ENCODE results near the gene ECE1.
A peak's percentile ranks its signal among the peaks of the same experiment; 100 is the strongest.

Gene ECE1

GRCh38 chr1:21266119-21266774 lies 24.0 kb downstream of the ECE1 start:
- DNase-seq, result no peak

- no peak for DNase-seq
Observed at GRCh38 chr1:21265644-21266043, 24.6 kb downstream of the ECE1 start.

- no peak for DNase-seq
Observed at GRCh38 chr1:21264898-21265297, 25.4 kb downstream of the ECE1 start.

- no peak for DNase-seq
Observed at GRCh38 chr1:21263653-21264225, 26.5 kb downstream of the ECE1 start.

GRCh38 chr1:21263052-21263429 lies 27.2 kb downstream of the ECE1 start:
- DNase-seq, result no peak

- DNase-seq, result no peak
Observed at GRCh38 chr1:21262293-21263051, 27.8 kb downstream of the ECE1 start.

- no peak for DNase-seq
Observed at GRCh38 chr1:21261551-21262292, 28.5 kb downstream of the ECE1 start.

GRCh38 chr1:21260405-21261125 lies 29.7 kb downstream of the ECE1 start:
- DNase-seq, result no peak

GRCh38 chr1:21259316-21260076 lies 30.8 kb downstream of the ECE1 start:
- no peak for DNase-seq

- DNase-seq, result no peak
Observed at GRCh38 chr1:21258331-21259134, 31.7 kb downstream of the ECE1 start.

GRCh38 chr1:21257431-21258135 lies 32.7 kb downstream of the ECE1 start:
- no peak for DNase-seq

- DNase-seq, result no peak
Observed at GRCh38 chr1:21256776-21257175, 33.5 kb downstream of the ECE1 start.

GRCh38 chr1:21255943-21256320 lies 34.3 kb downstream of the ECE1 start:
- no peak for DNase-seq

GRCh38 chr1:21255284-21255942 lies 34.9 kb downstream of the ECE1 start:
- peak; percentile 89 for DNase-seq

- DNase-seq, result no peak
Observed at GRCh38 chr1:21254335-21254951, 35.8 kb downstream of the ECE1 start.

- no peak for DNase-seq
Observed at GRCh38 chr1:21251773-21252471, 38.3 kb downstream of the ECE1 start.

- no peak for DNase-seq
Observed at GRCh38 chr1:21249940-21250493, 40.2 kb downstream of the ECE1 start.

- no peak for DNase-seq
Observed at GRCh38 chr1:21247892-21248715, 42.2 kb downstream of the ECE1 start.
